ENCODE results near the gene PLXDC2. TPM values are rescaled to one million over a fixed set of nuclear protein-coding genes. Genes with fewer than 3 reads are reported as not detected.

Gene PLXDC2
- total RNA-seq, 2 donors from 2014 or later = 0.07 to 0.09 TPM

- H3K4me3 Mint-ChIP-seq = no peak overlapping the region
- no peak for ATAC-seq (replicated peaks in 1 of 2)
- peaks cover 2% of the 10 kb centered on the region in 2 donors for H3K36me3 Mint-ChIP-seq (ENCODE audit: insufficient read depth in 2 of 2)
Measured at GRCh38 chr10:20128811-20129210, 312.6 kb downstream of the PLXDC2 start.

GRCh38 chr10:20132816-20133215, 316.6 kb downstream of the PLXDC2 start:
- H3K27ac Mint-ChIP-seq = no peak overlapping the region
- no peak for DNase-seq
- no peaks in the 10 kb centered on the region for H3K4me1 Mint-ChIP-seq (ENCODE audit: low read depth)
- H3K36me3 Mint-ChIP-seq (ENCODE audit: insufficient read depth in 2 of 2) = peaks cover 0 to 6% of the 10 kb centered on the region in 2 donors
- H3K27me3 Mint-ChIP-seq (ENCODE audit: low read depth) = no peaks in the 10 kb centered on the region
- peaks cover 12 to 18% of the 10 kb centered on the region in 2 donors for H3K9me3 Mint-ChIP-seq
- no peak overlapping the region for H3K4me3 Mint-ChIP-seq
- ATAC-seq (replicated peaks in 1 of 2) = no peak

More at GRCh38 chr10:20128811-20129210, 312.6 kb downstream of the PLXDC2 start:
- no peaks in the 10 kb centered on the region for H3K4me1 Mint-ChIP-seq (ENCODE audit: low read depth)
- no peaks in the 10 kb centered on the region for H3K27me3 Mint-ChIP-seq (ENCODE audit: low read depth)
- peaks cover 11% of the 10 kb centered on the region in 2 donors for H3K9me3 Mint-ChIP-seq
- no peak overlapping the region for H3K27ac Mint-ChIP-seq
- no peak for DNase-seq

- Mint-ChIP-seq H3K27me3 (ENCODE audit: low read depth) (no peaks in the 10 kb centered on the region), H3K9me3 (peaks cover 10 to 18% of the 10 kb centered on the region in 2 donors), H3K4me3 (no peak overlapping the region), H3K4me1 (ENCODE audit: low read depth) (no peaks in the 10 kb centered on the region), H3K36me3 (ENCODE audit: insufficient read depth in 2 of 2) (peaks cover 0 to 6% of the 10 kb centered on the region in 2 donors), H3K27ac (no peak overlapping the region)
- ATAC-seq (replicated peaks in 1 of 2) (no peak), DNase-seq (no peak)
Measured at GRCh38 chr10:20133669-20134189, 317.5 kb downstream of the PLXDC2 start.

- no peaks in the 10 kb centered on the region for H3K27me3 Mint-ChIP-seq (ENCODE audit: low read depth)
- no peaks in the 10 kb centered on the region for H3K4me1 Mint-ChIP-seq (ENCODE audit: low read depth)
- DNase-seq (no peak), ATAC-seq (replicated peaks in 1 of 2) (no peak)
- no peak overlapping the region for H3K27ac Mint-ChIP-seq
- no peaks in the 10 kb centered on the region for H3K36me3 Mint-ChIP-seq (ENCODE audit: insufficient read depth in 2 of 2)
- peaks cover 1 to 3% of the 10 kb centered on the region in 2 donors for H3K9me3 Mint-ChIP-seq
- H3K4me3 Mint-ChIP-seq = no peak overlapping the region
Measured at GRCh38 chr10:20142311-20142710, 326.1 kb downstream of the PLXDC2 start.

- Mint-ChIP-seq H3K9me3 (peaks cover 0 to 1% of the 10 kb centered on the region in 2 donors), H3K4me1 (ENCODE audit: low read depth) (no peaks in the 10 kb centered on the region), H3K27me3 (ENCODE audit: low read depth) (no peaks in the 10 kb centered on the region), H3K27ac (no peak overlapping the region), H3K4me3 (no peak overlapping the region), H3K36me3 (ENCODE audit: insufficient read depth in 2 of 2) (no peaks in the 10 kb centered on the region)
- DNase-seq (no peak), ATAC-seq (replicated peaks in 1 of 2) (no peak)
Measured at GRCh38 chr10:20144268-20144667, 328.0 kb downstream of the PLXDC2 start.

- no peaks in the 10 kb centered on the region for H3K9me3 Mint-ChIP-seq
- no peaks in the 10 kb centered on the region for H3K36me3 Mint-ChIP-seq (ENCODE audit: insufficient read depth in 2 of 2)
- DNase-seq (no peak), ATAC-seq (replicated peaks in 1 of 2) (no peak)
- no peak overlapping the region for H3K4me3 Mint-ChIP-seq
- H3K27me3 Mint-ChIP-seq (ENCODE audit: low read depth) = no peaks in the 10 kb centered on the region
- H3K27ac Mint-ChIP-seq = no peak overlapping the region
- no peaks in the 10 kb centered on the region for H3K4me1 Mint-ChIP-seq (ENCODE audit: low read depth)
Measured at GRCh38 chr10:20146004-20146403, 329.8 kb downstream of the PLXDC2 start.

- no peak for DNase-seq
- no peak for ATAC-seq (replicated peaks in 1 of 2)
- H3K27me3 Mint-ChIP-seq (ENCODE audit: low read depth) = no peaks in the 10 kb centered on the region
- H3K27ac Mint-ChIP-seq = no peak overlapping the region
- H3K4me1 Mint-ChIP-seq (ENCODE audit: low read depth) = no peaks in the 10 kb centered on the region
- no peaks in the 10 kb centered on the region for H3K36me3 Mint-ChIP-seq (ENCODE audit: insufficient read depth in 2 of 2)
- H3K4me3 Mint-ChIP-seq = no peak overlapping the region
- no peaks in the 10 kb centered on the region for H3K9me3 Mint-ChIP-seq
Measured at GRCh38 chr10:20147684-20148083, 331.5 kb downstream of the PLXDC2 start.

- Mint-ChIP-seq H3K4me3 (no peak overlapping the region), H3K9me3 (peaks cover 4 to 5% of the 10 kb centered on the region in 2 donors), H3K27me3 (ENCODE audit: low read depth) (no peaks in the 10 kb centered on the region), H3K36me3 (ENCODE audit: insufficient read depth in 2 of 2) (peaks cover 0 to 3% of the 10 kb centered on the region in 2 donors), H3K27ac (no peak overlapping the region), H3K4me1 (ENCODE audit: low read depth) (no peaks in the 10 kb centered on the region)
- DNase-seq = no peak
- no peak for ATAC-seq (replicated peaks in 1 of 2)
Measured at GRCh38 chr10:20156511-20156910, 340.3 kb downstream of the PLXDC2 start.

GRCh38 chr10:20157314-20157713, 341.1 kb downstream of the PLXDC2 start:
- Mint-ChIP-seq H3K36me3 (ENCODE audit: insufficient read depth in 2 of 2) (peaks cover 0 to 3% of the 10 kb centered on the region in 2 donors), H3K9me3 (peaks cover 4 to 5% of the 10 kb centered on the region in 2 donors), H3K27ac (no peak overlapping the region), H3K27me3 (ENCODE audit: low read depth) (no peaks in the 10 kb centered on the region), H3K4me3 (no peak overlapping the region), H3K4me1 (ENCODE audit: low read depth) (no peaks in the 10 kb centered on the region)
- DNase-seq = no peak
- ATAC-seq (replicated peaks in 1 of 2) = no peak

- Mint-ChIP-seq H3K9me3 (peaks cover 4 to 5% of the 10 kb centered on the region in 2 donors), H3K4me1 (ENCODE audit: low read depth) (no peaks in the 10 kb centered on the region), H3K27ac (no peak overlapping the region), H3K27me3 (ENCODE audit: low read depth) (no peaks in the 10 kb centered on the region), H3K36me3 (ENCODE audit: insufficient read depth in 2 of 2) (peaks cover 0 to 3% of the 10 kb centered on the region in 2 donors), H3K4me3 (no peak overlapping the region)
- DNase-seq (no peak), ATAC-seq (replicated peaks in 1 of 2) (no peak)
Measured at GRCh38 chr10:20158086-20158485, 341.9 kb downstream of the PLXDC2 start.

- no peak overlapping the region for H3K27ac Mint-ChIP-seq
- H3K27me3 Mint-ChIP-seq (ENCODE audit: low read depth) = no peaks in the 10 kb centered on the region
- H3K9me3 Mint-ChIP-seq = peaks cover 3 to 4% of the 10 kb centered on the region in 2 donors
- H3K4me1 Mint-ChIP-seq (ENCODE audit: low read depth) = no peaks in the 10 kb centered on the region
- H3K4me3 Mint-ChIP-seq = no peak overlapping the region
- no peak for ATAC-seq (replicated peaks in 1 of 2)
- no peak for DNase-seq
- H3K36me3 Mint-ChIP-seq (ENCODE audit: insufficient read depth in 2 of 2) = peaks cover 0 to 3% of the 10 kb centered on the region in 2 donors
Measured at GRCh38 chr10:20162123-20162522, 345.9 kb downstream of the PLXDC2 start.

- DNase-seq (no peak), ATAC-seq (replicated peaks in 1 of 2) (no peak)
- Mint-ChIP-seq H3K27ac (no peak overlapping the region), H3K9me3 (peaks cover 2 to 3% of the 10 kb centered on the region in 2 donors), H3K27me3 (ENCODE audit: low read depth) (no peaks in the 10 kb centered on the region), H3K36me3 (ENCODE audit: insufficient read depth in 2 of 2) (no peaks in the 10 kb centered on the region), H3K4me3 (no peak overlapping the region), H3K4me1 (ENCODE audit: low read depth) (no peaks in the 10 kb centered on the region)
Measured at GRCh38 chr10:20166096-20166675, 350.0 kb downstream of the PLXDC2 start.

- Mint-ChIP-seq H3K27me3 (ENCODE audit: low read depth) (no peaks in the 10 kb centered on the region), H3K9me3 (peaks cover 2 to 3% of the 10 kb centered on the region in 2 donors), H3K4me3 (no peak overlapping the region), H3K4me1 (ENCODE audit: low read depth) (no peaks in the 10 kb centered on the region), H3K36me3 (ENCODE audit: insufficient read depth in 2 of 2) (no peaks in the 10 kb centered on the region), H3K27ac (no peak overlapping the region)
- ATAC-seq (replicated peaks in 1 of 2) = no peak
- DNase-seq = no peak
Measured at GRCh38 chr10:20170661-20171060, 354.4 kb downstream of the PLXDC2 start.

- no peaks in the 10 kb centered on the region for H3K36me3 Mint-ChIP-seq (ENCODE audit: insufficient read depth in 2 of 2)
Measured at GRCh38 chr10:20173046-20173445, 356.8 kb downstream of the PLXDC2 start.

More at GRCh38 chr10:20173046-20173445, 356.8 kb downstream of the PLXDC2 start:
- H3K9me3 Mint-ChIP-seq = peaks cover 2 to 3% of the 10 kb centered on the region in 2 donors
- H3K27ac Mint-ChIP-seq = no peak overlapping the region
- ATAC-seq (replicated peaks in 1 of 2) (no peak), DNase-seq (no peak)
- no peak overlapping the region for H3K4me3 Mint-ChIP-seq
- no peaks in the 10 kb centered on the region for H3K27me3 Mint-ChIP-seq (ENCODE audit: low read depth)
- H3K4me1 Mint-ChIP-seq (ENCODE audit: low read depth) = no peaks in the 10 kb centered on the region

Data from activated T-cell treated with anti-CD3 and anti-CD28 coated beads, Interleukin-2, amount 50 U/mL, for 72 hours (primary cell).